ENCODE results near the gene FRAT2.
A peak's percentile ranks its signal among the peaks of the same experiment; 100 is the strongest.

Gene FRAT2

GRCh38 chr10:97325754-97326153 lies 8.8 kb downstream of the FRAT2 start:
- Histone ChIP-seq H3K27ac (ENCODE audit: low read length) (no peak overlapping the region), H3K36me3 (ENCODE audit: control insufficient read depth, insufficient read depth, low read length) (peaks cover 4% of the 10 kb centered on the region; the same call in 1 of the 2 replicates), H3K9me3 (ENCODE audit: control insufficient read depth, insufficient read depth, low read length) (no peaks in the 10 kb centered on the region), H3K27me3 (ENCODE audit: control insufficient read depth, insufficient read depth, low read length) (peaks cover 3% of the 10 kb centered on the region; the same call in 1 of the 2 replicates), H3K4me3 (ENCODE audit: low read length) (no peak overlapping the region), H3K4me1 (ENCODE audit: control insufficient read depth, insufficient read depth, low read length) (peaks cover 5% of the 10 kb centered on the region; the same call in 1 of the 2 replicates)
- no CpG with 5 or more reads among the region's 9 CpGs for WGBS (ENCODE audit: insufficient coverage, insufficient read length)
- DNase-seq (ENCODE audit: low read depth, low spot score): no peak

- Histone ChIP-seq H3K4me1 (ENCODE audit: control insufficient read depth, insufficient read depth, low read length) (peaks cover 6% of the 10 kb centered on the region; the same call in 1 of the 2 replicates), H3K27ac (ENCODE audit: low read length) (no peak overlapping the region), H3K9me3 (ENCODE audit: control insufficient read depth, insufficient read depth, low read length) (no peaks in the 10 kb centered on the region), H3K27me3 (ENCODE audit: control insufficient read depth, insufficient read depth, low read length) (peaks cover 9% of the 10 kb centered on the region; the same call in 1 of the 2 replicates), H3K4me3 (ENCODE audit: low read length) (no peak overlapping the region), H3K36me3 (ENCODE audit: control insufficient read depth, insufficient read depth, low read length) (no peaks in the 10 kb centered on the region)
- no CpG with 5 or more reads among the region's 4 CpGs for WGBS (ENCODE audit: insufficient coverage, insufficient read length)
- DNase-seq (ENCODE audit: low read depth, low spot score): no peak
Measured at GRCh38 chr10:97323501-97323900, 11.0 kb downstream of the FRAT2 start.

DNA sequence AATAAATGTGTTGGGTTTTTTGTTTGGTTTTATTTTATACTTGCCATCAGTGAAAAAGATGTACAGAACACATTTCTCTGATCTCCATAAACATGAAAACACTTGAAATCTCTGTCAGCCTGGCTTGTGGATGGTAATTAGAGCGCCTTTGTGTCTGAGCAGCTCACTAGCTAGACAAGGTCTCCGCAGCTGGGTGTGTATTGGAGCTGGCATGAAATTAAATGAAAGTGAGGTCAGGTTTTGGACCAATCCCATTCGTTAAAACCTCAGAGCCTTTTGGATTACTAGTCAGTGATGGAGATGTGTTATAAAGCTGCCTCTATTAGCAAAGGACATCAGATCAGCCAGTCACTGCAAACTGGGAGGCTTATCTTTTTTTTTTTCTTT lies 12.7 kb downstream of the FRAT2 start:
- H3K4me3 ChIP-seq (ENCODE audit: low read length): no peak overlapping the region
- DNase-seq (ENCODE audit: low read depth, low spot score): no peak
- no CpG with 5 or more reads among the region's 3 CpGs for WGBS (ENCODE audit: insufficient coverage, insufficient read length)

DNA sequence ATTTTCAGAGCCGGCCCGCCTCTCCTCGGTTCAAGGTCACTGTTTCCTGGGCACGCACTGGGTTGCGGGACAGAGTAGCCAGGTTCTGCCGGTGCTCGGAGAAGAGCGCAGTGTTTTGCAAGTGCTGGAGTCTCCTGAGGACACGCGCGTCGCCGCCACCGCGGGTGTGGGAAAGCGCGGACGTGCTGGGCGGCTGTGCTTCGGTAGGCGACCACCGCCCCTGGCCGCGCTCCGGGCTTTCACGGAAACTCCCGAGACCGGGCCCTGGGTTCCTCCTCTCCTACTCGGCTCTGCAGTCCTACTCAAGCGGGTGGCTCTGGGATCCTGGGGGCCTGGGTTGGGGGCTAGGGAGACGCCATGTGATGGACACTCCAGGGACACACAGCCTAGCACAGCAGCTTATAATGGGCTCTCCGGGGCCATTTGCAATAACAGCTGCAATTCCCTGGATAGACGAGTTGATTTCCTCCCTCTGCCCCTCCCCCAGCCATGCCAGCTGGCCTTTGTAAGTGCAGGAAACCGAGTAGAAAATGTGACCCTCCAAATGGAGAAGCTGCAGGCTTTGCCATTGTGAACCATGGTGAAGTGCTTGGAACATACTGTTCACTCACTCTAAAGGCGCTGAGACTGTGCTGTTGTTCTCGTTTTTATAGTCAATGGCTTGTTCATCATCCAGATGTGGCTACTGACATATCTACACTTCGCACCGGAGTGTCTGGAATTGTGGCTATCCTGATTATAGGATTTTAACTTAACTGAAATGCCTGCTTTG lies 13.3 kb downstream of the FRAT2 start:
- WGBS (ENCODE audit: insufficient coverage, insufficient read length): no CpG with 5 or more reads among the region's 38 CpGs
- no peak for DNase-seq (ENCODE audit: low read depth, low spot score)
- Histone ChIP-seq H3K9me3 (ENCODE audit: control insufficient read depth, insufficient read depth, low read length) (no peaks in the 10 kb centered on the region), H3K27ac (ENCODE audit: low read length) (no peak overlapping the region), H3K4me1 (ENCODE audit: control insufficient read depth, insufficient read depth, low read length) (peaks cover 6% of the 10 kb centered on the region; the same call in 1 of the 2 replicates), H3K36me3 (ENCODE audit: control insufficient read depth, insufficient read depth, low read length) (no peaks in the 10 kb centered on the region), H3K27me3 (ENCODE audit: control insufficient read depth, insufficient read depth, low read length) (peaks cover 9% of the 10 kb centered on the region; the same call in 1 of the 2 replicates), H3K4me3 (ENCODE audit: low read length) (peak overlapping the region; percentile 35; the same call in 1 of the 2 replicates)

More for the DNA sequence above, 12.7 kb downstream of the FRAT2 start:
- H3K9me3 ChIP-seq (ENCODE audit: control insufficient read depth, insufficient read depth, low read length): no peaks in the 10 kb centered on the region
- peaks cover 6% of the 10 kb centered on the region; the same call in 1 of the 2 replicates for H3K4me1 ChIP-seq (ENCODE audit: control insufficient read depth, insufficient read depth, low read length)
- H3K36me3 ChIP-seq (ENCODE audit: control insufficient read depth, insufficient read depth, low read length): no peaks in the 10 kb centered on the region
- no peak overlapping the region for H3K27ac ChIP-seq (ENCODE audit: low read length)
- peaks cover 9% of the 10 kb centered on the region; the same call in 1 of the 2 replicates for H3K27me3 ChIP-seq (ENCODE audit: control insufficient read depth, insufficient read depth, low read length)

DNA sequence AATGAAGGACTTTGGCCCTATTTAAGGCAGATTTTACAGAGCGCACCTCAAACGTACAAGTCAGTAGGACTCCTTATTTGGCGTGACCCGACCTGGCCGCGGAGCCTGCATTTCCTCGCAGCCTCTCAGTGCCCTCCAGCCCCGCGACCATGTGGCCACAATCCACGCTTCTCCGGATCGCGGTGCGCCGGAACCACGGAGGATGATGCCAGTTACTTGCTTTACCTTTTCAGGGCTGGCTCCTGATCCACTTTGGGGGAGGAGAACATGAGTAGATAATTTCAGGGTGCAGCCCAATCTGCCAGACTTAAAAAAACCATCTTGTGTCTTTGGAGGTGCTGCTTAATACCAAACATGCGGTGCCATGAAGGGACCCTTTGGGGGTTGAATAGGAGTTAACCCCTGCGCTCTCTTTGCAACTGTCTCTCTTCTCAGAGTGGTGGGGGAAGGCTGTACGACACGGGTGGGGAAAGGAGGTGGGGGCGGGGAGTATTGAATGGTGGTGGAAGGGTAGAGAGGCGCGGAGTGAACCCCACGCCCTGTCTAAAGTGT lies 14.0 kb downstream of the FRAT2 start:
- H3K4me3 ChIP-seq (ENCODE audit: low read length): peak overlapping the region; percentile 83; the same call in 1 of the 2 replicates
- no CpG with 5 or more reads among the region's 24 CpGs for WGBS (ENCODE audit: insufficient coverage, insufficient read length)
- H3K9me3 ChIP-seq (ENCODE audit: control insufficient read depth, insufficient read depth, low read length): no peaks in the 10 kb centered on the region
- peaks cover 4% of the 10 kb centered on the region; the same call in 1 of the 2 replicates for H3K4me1 ChIP-seq (ENCODE audit: control insufficient read depth, insufficient read depth, low read length)
- H3K27me3 ChIP-seq (ENCODE audit: control insufficient read depth, insufficient read depth, low read length): peaks cover 9% of the 10 kb centered on the region; the same call in 1 of the 2 replicates
- no peak overlapping the region for H3K27ac ChIP-seq (ENCODE audit: low read length)
- no peaks in the 10 kb centered on the region for H3K36me3 ChIP-seq (ENCODE audit: control insufficient read depth, insufficient read depth, low read length)
- no peak for DNase-seq (ENCODE audit: low read depth, low spot score)

DNA sequence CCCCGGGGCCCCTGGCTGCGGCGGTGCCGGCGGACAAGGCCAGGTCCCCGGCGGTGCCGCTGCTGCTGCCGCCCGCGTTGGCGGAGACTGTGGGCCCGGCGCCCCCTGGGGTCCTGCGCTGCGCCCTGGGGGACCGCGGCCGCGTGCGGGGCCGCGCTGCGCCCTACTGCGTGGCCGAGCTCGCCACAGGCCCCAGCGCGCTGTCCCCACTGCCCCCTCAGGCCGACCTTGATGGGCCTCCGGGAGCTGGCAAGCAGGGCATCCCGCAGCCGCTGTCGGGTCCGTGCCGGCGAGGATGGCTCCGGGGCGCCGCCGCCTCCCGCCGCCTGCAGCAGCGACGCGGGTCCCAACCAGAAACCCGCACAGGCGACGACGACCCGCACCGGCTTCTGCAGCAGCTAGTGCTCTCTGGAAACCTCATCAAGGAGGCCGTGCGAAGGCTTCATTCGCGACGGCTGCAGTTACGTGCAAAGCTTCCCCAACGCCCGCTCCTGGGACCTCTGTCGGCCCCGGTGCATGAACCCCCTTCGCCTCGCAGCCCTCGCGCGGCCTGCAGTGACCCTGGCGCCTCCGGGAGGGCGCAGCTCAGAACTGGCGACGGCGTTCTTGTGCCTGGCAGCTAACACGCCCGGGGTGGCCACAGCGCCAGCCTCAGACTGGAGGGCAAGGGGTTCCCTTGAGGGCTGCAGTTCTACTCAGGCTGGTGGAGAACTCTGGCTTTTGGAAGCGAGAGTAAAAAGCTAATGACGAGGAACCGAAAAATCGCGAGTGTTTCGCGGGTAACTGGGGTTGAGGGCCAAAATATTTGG lies 14.7 kb downstream of the FRAT2 start:
- no peak for DNase-seq (ENCODE audit: low read depth, low spot score)
- Histone ChIP-seq H3K4me3 (ENCODE audit: low read length) (peak overlapping the region; percentile 83; the same call in 1 of the 2 replicates), H3K4me1 (ENCODE audit: control insufficient read depth, insufficient read depth, low read length) (peaks cover 4% of the 10 kb centered on the region; the same call in 1 of the 2 replicates), H3K36me3 (ENCODE audit: control insufficient read depth, insufficient read depth, low read length) (no peaks in the 10 kb centered on the region), H3K27ac (ENCODE audit: low read length) (no peak overlapping the region), H3K9me3 (ENCODE audit: control insufficient read depth, insufficient read depth, low read length) (no peaks in the 10 kb centered on the region), H3K27me3 (ENCODE audit: control insufficient read depth, insufficient read depth, low read length) (peaks cover 9% of the 10 kb centered on the region; the same call in 1 of the 2 replicates)
- no CpG with 5 or more reads among the region's 83 CpGs for WGBS (ENCODE audit: insufficient coverage, insufficient read length)

GRCh38 chr10:97318772-97319651 lies 15.5 kb downstream of the FRAT2 start, which contains the start of gene FRAT1:
FRAT1 (plus strand) TSS chr10:97319271; CDS start chr10:97319454, 183 bp downstream.
- WGBS (ENCODE audit: insufficient coverage, insufficient read length): no CpG with 5 or more reads among the region's 79 CpGs
- H3K36me3 ChIP-seq (ENCODE audit: control insufficient read depth, insufficient read depth, low read length): no peaks in the 10 kb centered on the region
- no peak for DNase-seq (ENCODE audit: low read depth, low spot score)
- peak within 1 kb of the TSS; percentile 83 for H3K4me3 ChIP-seq (ENCODE audit: low read length)
- peaks cover 4% of the 10 kb centered on the region; the same call in 1 of the 2 replicates for H3K4me1 ChIP-seq (ENCODE audit: control insufficient read depth, insufficient read depth, low read length)
- no peak within 1 kb of the TSS for H3K27ac ChIP-seq (ENCODE audit: low read length)
- no peaks in the 10 kb centered on the region for H3K9me3 ChIP-seq (ENCODE audit: control insufficient read depth, insufficient read depth, low read length)
- H3K27me3 ChIP-seq (ENCODE audit: control insufficient read depth, insufficient read depth, low read length): peaks cover 9% of the 10 kb centered on the region; the same call in 1 of the 2 replicates

- H3K9me3 ChIP-seq (ENCODE audit: control insufficient read depth, insufficient read depth, low read length): no peaks in the 10 kb centered on the region
- no peak overlapping the region for H3K27ac ChIP-seq (ENCODE audit: low read length)
- no peak for DNase-seq (ENCODE audit: low read depth, low spot score)
- no peaks in the 10 kb centered on the region for H3K36me3 ChIP-seq (ENCODE audit: control insufficient read depth, insufficient read depth, low read length)
- peaks cover 2% of the 10 kb centered on the region; the same call in 1 of the 2 replicates for H3K4me1 ChIP-seq (ENCODE audit: control insufficient read depth, insufficient read depth, low read length)
- H3K27me3 ChIP-seq (ENCODE audit: control insufficient read depth, insufficient read depth, low read length): no peaks in the 10 kb centered on the region
- H3K4me3 ChIP-seq (ENCODE audit: low read length): no peak overlapping the region
- no CpG with 5 or more reads among the region's 4 CpGs for WGBS (ENCODE audit: insufficient coverage, insufficient read length)
Measured at GRCh38 chr10:97314671-97315070, 19.9 kb downstream of the FRAT2 start.

GRCh38 chr10:97312897-97313296 lies 21.6 kb downstream of the FRAT2 start:
- Histone ChIP-seq H3K9me3 (ENCODE audit: control insufficient read depth, insufficient read depth, low read length) (no peaks in the 10 kb centered on the region), H3K27me3 (ENCODE audit: control insufficient read depth, insufficient read depth, low read length) (no peaks in the 10 kb centered on the region), H3K36me3 (ENCODE audit: control insufficient read depth, insufficient read depth, low read length) (no peaks in the 10 kb centered on the region), H3K27ac (ENCODE audit: low read length) (no peak overlapping the region), H3K4me3 (ENCODE audit: low read length) (no peak overlapping the region), H3K4me1 (ENCODE audit: control insufficient read depth, insufficient read depth, low read length) (no peaks in the 10 kb centered on the region)
- no peak for DNase-seq (ENCODE audit: low read depth, low spot score)
- WGBS (ENCODE audit: insufficient coverage, insufficient read length): no CpG with 5 or more reads among the region's 6 CpGs
